Hepatocyte (in vitro differentiated cells): Measurements from ENCODE around the gene SNTG2.

Source experiments
- EZH2 ChIP-seq: fragments of 200-600 bp; sonication (generic); IDR thresholded peaks from 2 replicates; pipeline ENCODE4 v1.6.1; 2016; ENCODE audit warnings: antibody characterized with exemption, mild to moderate bottlenecking, borderline replicate concordance
- EZH2phosphoT487 ChIP-seq: fragments of 200-600 bp; sonication (generic); IDR thresholded peaks from one replicate; pipeline ENCODE4 v1.6.1; 2018; ENCODE audit warnings: antibody characterized with exemption, mild to moderate bottlenecking, low read depth, moderate library complexity; ENCODE audit not compliant: unreplicated experiment, severe bottlenecking
- TF ChIP-seq, protein P1 (sequence below): fragments of 200-600 bp; sonication (generic); IDR thresholded peaks from 2 replicates; pipeline ENCODE4 v1.5.1; 2016; ENCODE audit warnings: antibody characterized with exemption, mild to moderate bottlenecking; ENCODE audit not compliant: poor library complexity

DNA sequence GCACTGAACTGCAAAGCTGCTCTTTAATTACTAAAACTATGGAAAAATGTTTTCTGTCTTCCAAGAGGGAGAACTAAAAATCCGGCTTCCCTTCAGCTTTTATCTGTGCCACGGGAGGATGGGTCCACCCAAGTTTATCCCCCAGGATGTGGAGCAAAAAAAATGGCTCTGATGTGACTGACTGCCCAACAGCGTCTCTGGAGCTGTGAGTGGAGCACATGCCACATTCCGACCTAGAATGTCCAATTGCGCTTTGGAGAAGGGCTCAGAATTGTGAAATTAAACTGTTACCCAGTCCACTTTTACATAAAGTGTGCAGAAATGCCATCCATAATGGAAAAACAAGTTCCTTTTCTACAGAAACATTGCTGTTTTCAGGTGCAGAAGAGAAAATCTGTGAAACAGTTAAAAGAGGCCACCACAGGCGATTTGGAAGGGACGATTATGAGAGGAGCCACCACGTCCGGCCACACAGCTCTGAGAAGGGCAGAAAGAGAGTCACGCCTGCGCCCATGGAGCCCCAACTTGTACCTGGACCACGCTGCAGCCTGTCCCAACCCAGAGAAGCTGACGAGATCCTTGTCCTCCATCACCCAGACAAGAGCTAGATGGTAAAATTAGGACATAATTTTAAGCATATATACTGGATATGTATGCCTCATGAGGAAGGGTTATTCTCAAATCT, 362.7 kb downstream of the SNTG2 start:
- TF ChIP-seq EZH2phosphoT487 (no peak), EZH2 (no peak)
- TF ChIP-seq, protein P1, sequence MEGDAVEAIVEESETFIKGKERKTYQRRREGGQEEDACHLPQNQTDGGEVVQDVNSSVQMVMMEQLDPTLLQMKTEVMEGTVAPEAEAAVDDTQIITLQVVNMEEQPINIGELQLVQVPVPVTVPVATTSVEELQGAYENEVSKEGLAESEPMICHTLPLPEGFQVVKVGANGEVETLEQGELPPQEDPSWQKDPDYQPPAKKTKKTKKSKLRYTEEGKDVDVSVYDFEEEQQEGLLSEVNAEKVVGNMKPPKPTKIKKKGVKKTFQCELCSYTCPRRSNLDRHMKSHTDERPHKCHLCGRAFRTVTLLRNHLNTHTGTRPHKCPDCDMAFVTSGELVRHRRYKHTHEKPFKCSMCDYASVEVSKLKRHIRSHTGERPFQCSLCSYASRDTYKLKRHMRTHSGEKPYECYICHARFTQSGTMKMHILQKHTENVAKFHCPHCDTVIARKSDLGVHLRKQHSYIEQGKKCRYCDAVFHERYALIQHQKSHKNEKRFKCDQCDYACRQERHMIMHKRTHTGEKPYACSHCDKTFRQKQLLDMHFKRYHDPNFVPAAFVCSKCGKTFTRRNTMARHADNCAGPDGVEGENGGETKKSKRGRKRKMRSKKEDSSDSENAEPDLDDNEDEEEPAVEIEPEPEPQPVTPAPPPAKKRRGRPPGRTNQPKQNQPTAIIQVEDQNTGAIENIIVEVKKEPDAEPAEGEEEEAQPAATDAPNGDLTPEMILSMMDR = no peak
